HepG2 (cell line): ENCODE measurements around the gene SOX12. TPM values are rescaled to one million over a fixed set of nuclear protein-coding genes. Genes with fewer than 3 reads are reported as not detected.

ENCODE experiments used
- ATAC-seq: fragments of 200-7000 bp; cut with Tn5 transposase; 3 replicates; pipeline ENCODE4 v1.9.1; 2020; ENCODE audit warnings: mild to moderate bottlenecking, moderate library complexity
- BruUV-seq: library from RNA; stranded (reverse); fragments of 400-500 nt; replicated peaks from 2 replicates; lab custom pipeline; 2021; lab: Mats Ljungman, UMichigan
- CTCF ChIA-PET: fragments of 300-600 bp; formaldehyde crosslinking; extraction: SDS; loops from one replicate; lab custom pipeline; 2021; ENCODE audit warnings: low total read pairs, inconsistent platforms, low intra/inter-chr PET ratio; lab: Yijun Ruan, JAX
- POLR2A ChIA-PET: fragments of 350-600 bp; sonication (Branson Sonifier 250); formaldehyde crosslinking; loops from one replicate; lab custom pipeline; 2020; ENCODE audit warnings: antibody characterized with exemption, inconsistent platforms; lab: Yijun Ruan, JAX
- DNase-seq: peaks from one replicate; pipeline ENCODE4 v3.0.0-alpha.2; 2015; ENCODE audit warnings: low spot score
- FAIRE-seq: peaks from 3 replicates; lab custom pipeline; 2011; peaks lifted over from hg19 to GRCh38; lab: Jason Lieb, UNC
- H2AFZ ChIP-seq: one replicate; pipeline ENCODE4 v1.6.1; 2011; ENCODE audit warnings: low read length, inconsistent platforms
- H3K27ac ChIP-seq: fragments of 300-600 bp; 3 replicates; pipeline ENCODE4 v1.8.0; 2011; ENCODE audit warnings: mixed run types, mild to moderate bottlenecking, mixed read lengths, low read length, inconsistent platforms; ENCODE audit not compliant: insufficient read depth; ENCODE audit errors: extremely low read length
- H3K27me3 ChIP-seq, 2 experiments: fragments of 200-600 bp in 1 of 2; 2 replicates in 1 of 2; 3 replicates in 1 of 2; pipeline versions ENCODE4 v1.6.0 to v1.8.0; 2011; ENCODE audit warnings: low read length in 2 of 2, mild to moderate bottlenecking in 2 of 2, moderate library complexity in 2 of 2, inconsistent platforms in 1 of 2; ENCODE audit not compliant: insufficient read depth in 2 of 2, control insufficient read depth in 1 of 2
- H3K36me3 ChIP-seq, 2 experiments: fragments of 200-600 bp in 1 of 2; replicated peaks in 1 of 2; 2 replicates in 1 of 2; 3 replicates in 1 of 2; pipeline versions ENCODE4 v1.5.1 to v1.8.0; 2011; ENCODE audit warnings: low read length in 2 of 2, inconsistent platforms in 1 of 2; ENCODE audit not compliant: insufficient read depth in 2 of 2, control insufficient read depth in 1 of 2
- H3K4me1 ChIP-seq: 2 replicates; pipeline ENCODE4 v1.5.1; 2012; ENCODE audit warnings: low read length, inconsistent platforms; ENCODE audit not compliant: insufficient read depth
- H3K4me2 ChIP-seq: 2 replicates; pipeline ENCODE4 v1.6.0; 2011; ENCODE audit warnings: low read depth, low read length, inconsistent platforms
- H3K4me3 ChIP-seq, 3 experiments: fragments of 200-600 bp in 1 of 3; sonication (generic), shearing (Covaris generic) in 1 of 3; replicated peaks in 1 of 3; 2 replicates each; pipeline ENCODE4 v1.5.1; 2011 to 2016; ENCODE audit warnings: low read length in 3 of 3, inconsistent platforms in 2 of 3, low read depth in 2 of 3, mild to moderate bottlenecking in 2 of 3, control low read depth in 1 of 3, mixed read lengths in 1 of 3; ENCODE audit not compliant: insufficient read depth in 1 of 3
- H3K79me2 ChIP-seq: one replicate; pipeline ENCODE4 v1.6.1; 2011; ENCODE audit warnings: low read length, inconsistent platforms; ENCODE audit not compliant: insufficient read depth
- H3K9ac ChIP-seq: 2 replicates; pipeline ENCODE4 v1.6.0; 2011; ENCODE audit warnings: mild to moderate bottlenecking, low read depth, low read length, inconsistent platforms; ENCODE audit not compliant: insufficient read depth
- H3K9me3 ChIP-seq: 2 replicates; pipeline ENCODE4 v1.5.1; 2012; ENCODE audit warnings: mild to moderate bottlenecking, low read length
- H4K20me1 ChIP-seq: 2 replicates; pipeline ENCODE4 v1.6.0; 2011; ENCODE audit warnings: inconsistent platforms, mild to moderate bottlenecking, low read length, moderate library complexity; ENCODE audit not compliant: insufficient read depth
- CERS6 ChIP-seq: sonication (generic); formaldehyde crosslinking; IDR thresholded peaks from 2 replicates; pipeline ENCODE4 v1.5.0; 2020; ENCODE audit warnings: missing genetic modification reagents
- HNF1A ChIP-seq, 2 experiments: sonication (generic) in 1 of 2; formaldehyde crosslinking in 1 of 2; IDR thresholded peaks; 2 replicates each; pipeline versions ENCODE4 v1.4.0 to v1.6.1; 2016 to 2020; ENCODE audit warnings: borderline replicate concordance in 1 of 2, low read depth in 1 of 2, mild to moderate bottlenecking in 1 of 2, missing genetic modification reagents in 1 of 2
- HNRNPH1 ChIP-seq: fragments of 200-400 bp; formaldehyde crosslinking; optimal IDR thresholded peaks from 2 replicates; pipeline ENCODE3; 2017; ENCODE audit warnings: mild to moderate bottlenecking, low read depth, low read length
- NFIB ChIP-seq: sonication (generic); formaldehyde crosslinking; IDR thresholded peaks from 2 replicates; pipeline ENCODE4 v1.9.0; 2021; ENCODE audit warnings: missing genetic modification reagents, mild to moderate bottlenecking, borderline replicate concordance
- XRCC5 ChIP-seq: fragments of 200-400 bp; formaldehyde crosslinking; optimal IDR thresholded peaks from 2 replicates; pipeline ENCODE3; 2017; ENCODE audit warnings: mild to moderate bottlenecking, low read length
- ZBED4 ChIP-seq: sonication (generic); formaldehyde crosslinking; IDR thresholded peaks from 2 replicates; pipeline ENCODE4 v1.4.0; 2020; ENCODE audit warnings: missing genetic modification reagents, borderline replicate concordance
- ZNF547 ChIP-seq: sonication (generic); formaldehyde crosslinking; IDR thresholded peaks from 2 replicates; pipeline ENCODE4 v1.5.1; 2020; ENCODE audit warnings: mild to moderate bottlenecking, missing genetic modification reagents
- ZNF678 ChIP-seq: sonication (generic); formaldehyde crosslinking; IDR thresholded peaks from 2 replicates; pipeline ENCODE4 v1.4.0; 2020; ENCODE audit warnings: mild to moderate bottlenecking, missing genetic modification reagents
- WGBS: methylation state at CpG from one replicate; pipeline ENCODE4 v1.1.6; 2017; ENCODE audit warnings: low lambda C conversion rate; 5-methylcytosine and 5-hydroxymethylcytosine counted together
- in situ Hi-C: cut with HindIII; loops from 2 replicates; pipeline ENCODE4 v1.10.0; 2017; ENCODE audit warnings: low pct_unique_long_range_greater_than_20kb; ENCODE audit not compliant: extremely low pct_ligation_motif_present
- intact Hi-C: fragments of 100-400 bp; cut with micrococcal nuclease; formaldehyde crosslinking; loops from one replicate; pipeline ENCODE4 v1.10.0; 2022; ENCODE audit not compliant: unreplicated experiment
- polyA plus RNA-seq, 8 experiments: library from polyadenylated mRNA; depleted of rRNA in 3 of 8; stranded (reverse) in 7 of 8; unstranded in 1 of 8; fragments of >200 nt; fragmentation: Illumina TruSeq in 4 of 8; extraction: Trizol in 4 of 8; gene quantifications; 2 replicates each; pipeline versions ENCODE4 v1.2.1 to v1.2.3, GENCODE V29; 2011 to 2016; ENCODE audit warnings: low read depth in 4 of 8, missing spikeins in 1 of 8, mixed read lengths in 1 of 8; ENCODE audit not compliant: insufficient read depth in 1 of 8
- total RNA-seq, 5 experiments: library from RNA; depleted of rRNA; stranded (reverse); fragments of >200 nt; fragmentation: Illumina TruSeq; extraction: Trizol; gene quantifications; 2 replicates each; pipeline ENCODE4 v1.2.3, GENCODE V29; 2016; ENCODE audit warnings: low read depth in 1 of 5

Gene SOX12
- total and polyA plus RNA-seq, 2 of the 13 experiments (the other 11 are each of a cell fraction or from before 2014, with no cell fraction given), result 10.0 to 18.7 TPM

GRCh38 chr20:328027-328974 is 2.9 kb downstream of the SOX12 start (continued):
- TF ChIP-seq NFIB (CRISPR knock-in tag) (no peak), CERS6 (CRISPR knock-in tag) (0 out of 2 replicates have a peak, but pooled peaks have one; percentile 15)
- TF ChIP-seq, all 625 proteins: peak for 36

GRCh38 chr20:328975-329695 is 3.8 kb downstream of the SOX12 start:
- Histone ChIP-seq H3K27ac (peak overlapping the region; percentile 5), H3K9ac (peak overlapping the region; percentile 25; the same call in 1 of the 2 replicates), H3K79me2 (peaks cover 29% of the 10 kb centered on the region), H3K4me2 (peak overlapping the region; percentile 92), H2AFZ (no peak overlapping the region), H3K9me3 (no peaks in the 10 kb centered on the region), H3K4me1 (peaks cover 34% of the 10 kb centered on the region), H3K27me3 (no peaks in the 10 kb centered on the region; a peak in 1 of 5 replicates), H3K36me3 (peaks cover 4 to 9% of the 10 kb centered on the region in 2 experiments; a peak in 2 of 5 replicates), H4K20me1 (peaks cover 37% of the 10 kb centered on the region), H3K4me3 (peak overlapping the region in 2 of 3 experiments; percentile 21 to 96; a peak in 2 of 6 replicates)
- FAIRE-seq, result no peak
- WGBS, result 77% methylated on average over 7 of the region's 7 CpGs
- ChIA-PET CTCF (interaction anchor here (2.2 kb wide), 1 partner anchor 120 kb away, joined by 8 read pairs; no protein-coding TSS in a partner anchor), POLR2A (interaction anchor here (0.8 to 8.3 kb wide), 8 partner anchors 9 to 78 kb away, joined by 3 to 90 read pairs (median 4); partner anchors contain the start of gene NRSN2)
- DNase-seq, result no peak
- no peak for ATAC-seq
- in situ Hi-C loops (no loop called here), intact Hi-C loops (no loop called here)
- no TSS peak for BruUV-seq
- TF ChIP-seq HNRNPH1 (peak; percentile 33), XRCC5 (peak; percentile 5), ZNF547 (0 out of 2 replicates have a peak, but pooled peaks have one; percentile 56), HNF1A (IDR thresholded peaks at IDR 0.05; ENCODE audit: low read depth) (no peak), HNF1A (CRISPR knock-in tag; IDR thresholded peaks at IDR 0.05; ENCODE audit: borderline replicate concordance) (peak; percentile 18; the same call in 1 of the 2 replicates), ZNF678 (CRISPR knock-in tag) (no peak), ZBED4 (CRISPR knock-in tag) (no peak)
